ENCODE measurements around the gene SLC9A9.

DNA sequence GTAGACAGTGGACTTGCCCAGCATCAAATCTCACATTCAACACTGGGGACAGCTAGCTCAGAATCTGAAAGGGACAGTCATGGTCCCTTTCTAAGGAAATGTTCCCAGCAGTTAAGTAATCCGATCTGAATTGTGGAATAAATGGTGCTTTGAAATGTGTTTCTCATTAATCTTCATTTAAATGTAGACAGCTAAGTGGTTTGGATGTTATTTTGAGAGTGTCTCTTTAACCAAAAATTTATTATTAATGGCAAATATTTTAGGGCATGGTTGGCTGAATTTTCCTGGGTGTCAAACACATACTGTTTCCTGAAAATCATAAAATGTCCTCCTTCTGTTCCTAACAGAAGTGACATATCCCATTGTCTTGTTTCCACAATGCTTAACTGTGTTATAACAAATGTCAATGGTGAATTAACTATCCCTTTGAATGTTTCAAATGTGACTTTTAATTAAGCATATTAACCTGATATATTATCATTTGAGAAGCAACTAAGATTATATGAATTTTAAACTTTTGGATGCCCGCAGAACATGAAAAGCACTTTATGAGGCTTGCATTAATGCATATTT is 517.9 kb downstream of the SLC9A9 start:
- TF ChIP-seq CTCF (IDR thresholded peaks at IDR 0.05; ENCODE audit: low read depth, low read length, missing input control), result no peak
- TF ChIP-seq MAX (IDR thresholded peaks at IDR 0.05), result no peak
- TF ChIP-seq YY1 (IDR thresholded peaks at IDR 0.05), result no peak
- TF ChIP-seq RAD21 (IDR thresholded peaks at IDR 0.05), result no peak
- TF ChIP-seq FOXA2 (IDR thresholded peaks at IDR 0.05), result no peak
- no peak for TF ChIP-seq NR2F2 (IDR thresholded peaks at IDR 0.05)
- no peak for TF ChIP-seq GABPA (IDR thresholded peaks at IDR 0.05 in 1 of 2, conservative IDR thresholded peaks at IDR 0.05 in 1 of 2)
- TF ChIP-seq RXRA (IDR thresholded peaks at IDR 0.05), result no peak
- no peak for TF ChIP-seq EGR1 (IDR thresholded peaks at IDR 0.05; ENCODE audit: low read depth in 2 of 2)
- TF ChIP-seq HNF4G (IDR thresholded peaks at IDR 0.05), result no peak
- TF ChIP-seq TAF1 (conservative IDR thresholded peaks at IDR 0.05), result no peak
- TF ChIP-seq HNF4A (conservative IDR thresholded peaks at IDR 0.05), result no peak
